H1 (cell line): Measurements from ENCODE around the gene TFDP1. TPM values are rescaled to one million over a fixed set of nuclear protein-coding genes. Genes with fewer than 3 reads are reported as not detected.

Experiments
- CTCF ChIA-PET: fragments of 300-600 bp; sonication (Branson Sonifier 250); formaldehyde crosslinking; loops from one replicate; lab custom pipeline; 2021; ENCODE audit not compliant: partially characterized antibody; lab: Charles Lee
- POLR2A ChIA-PET: fragments of 300-600 bp; sonication (Branson Sonifier 250); formaldehyde crosslinking; loops from one replicate; lab custom pipeline; 2021; ENCODE audit warnings: inconsistent platforms; ENCODE audit not compliant: partially characterized antibody; lab: Charles Lee
- DNase-seq, 2 experiments: peaks; one replicate each; pipeline versions ENCODE4 v3.0.0 to v3.0.0-alpha.2; 2010 to 2022; ENCODE audit warnings: low spot score in 2 of 2, low read depth in 1 of 2, mixed read lengths in 1 of 2
- FAIRE-seq: peaks from 2 replicates; lab custom pipeline; 2011; peaks lifted over from hg19 to GRCh38; lab: Jason Lieb, UNC
- H2AFZ ChIP-seq: 2 replicates; pipeline ENCODE4 v1.8.1; 2012; ENCODE audit warnings: low read length, inconsistent platforms
- H2AK5ac ChIP-seq: 2 replicates; pipeline ENCODE4 v1.6.1; 2013; ENCODE audit warnings: low read depth, low read length
- H2BK120ac ChIP-seq: replicated peaks from 2 replicates; pipeline ENCODE3; 2013; ENCODE audit warnings: low read depth, low read length, inconsistent platforms
- H2BK12ac ChIP-seq: 2 replicates; pipeline ENCODE4 v1.6.1; 2013; ENCODE audit warnings: low read depth, low read length
- H2BK15ac ChIP-seq: 2 replicates; pipeline ENCODE4 v1.6.1; 2013; ENCODE audit warnings: low read length
- H2BK20ac ChIP-seq: 2 replicates; pipeline ENCODE4 v1.6.1; 2013; ENCODE audit warnings: low read length
- H2BK5ac ChIP-seq: 2 replicates; pipeline ENCODE4 v1.6.1; 2013; ENCODE audit warnings: low read depth, low read length
- H3K14ac ChIP-seq: 2 replicates; pipeline ENCODE4 v1.6.1; 2013; ENCODE audit warnings: inconsistent platforms; ENCODE audit not compliant: insufficient read length
- H3K18ac ChIP-seq: 2 replicates; pipeline ENCODE4 v1.6.1; 2013; ENCODE audit warnings: low read length; ENCODE audit errors: extremely low read depth
- H3K23ac ChIP-seq: 2 replicates; pipeline ENCODE4 v1.6.1; 2013; ENCODE audit warnings: inconsistent platforms; ENCODE audit not compliant: insufficient read length
- H3K23me2 ChIP-seq: 2 replicates; pipeline ENCODE4 v1.6.1; 2013; ENCODE audit warnings: low read depth, low read length
- H3K27ac ChIP-seq: 2 replicates; pipeline ENCODE4 v1.6.1; 2011; ENCODE audit warnings: low read depth, low read length, inconsistent platforms
- H3K27me3 ChIP-seq, 4 experiments: replicated peaks in 1 of 4; 1 replicate in 1 of 4; 2 replicates in 3 of 4; pipeline versions ENCODE4 v1.6.1 to v1.8.1; 2011 to 2013; ENCODE audit warnings: low read length in 3 of 4, mild to moderate bottlenecking in 3 of 4, inconsistent platforms in 2 of 4, mixed read lengths in 2 of 4, moderate library complexity in 1 of 4; ENCODE audit not compliant: control insufficient read depth in 3 of 4, insufficient read depth in 3 of 4; ENCODE audit errors: extremely low read depth in 1 of 4
- H3K36me3 ChIP-seq, 4 experiments: 2 replicates each; pipeline versions ENCODE4 v1.6.1 to v1.8.1; 2011 to 2013; ENCODE audit warnings: mild to moderate bottlenecking in 4 of 4, low read length in 3 of 4, moderate library complexity in 2 of 4, control low read depth in 1 of 4, inconsistent platforms in 1 of 4; ENCODE audit not compliant: insufficient read depth in 4 of 4, control insufficient read depth in 2 of 4
- H3K4ac ChIP-seq: replicated peaks from 2 replicates; pipeline ENCODE3; 2013; ENCODE audit warnings: low read length, low read depth, mixed read lengths, inconsistent platforms; ENCODE audit not compliant: insufficient read length
- H3K4me1 ChIP-seq, 4 experiments: replicated peaks in 1 of 4; 1 replicate in 1 of 4; 2 replicates in 3 of 4; pipeline versions ENCODE4 v1.6.1 to v1.8.1; 2011 to 2013; ENCODE audit warnings: low read length in 3 of 4, inconsistent platforms in 2 of 4, mixed read lengths in 1 of 4; ENCODE audit not compliant: insufficient read depth in 4 of 4, control insufficient read depth in 3 of 4
- H3K4me2 ChIP-seq, 2 experiments: 2 replicates each; pipeline versions ENCODE4 v1.6.1 to v1.8.1; 2011 to 2013; ENCODE audit warnings: low read depth in 2 of 2, low read length in 2 of 2, control low read depth in 1 of 2, inconsistent platforms in 1 of 2, mild to moderate bottlenecking in 1 of 2; ENCODE audit not compliant: insufficient read depth in 1 of 2
- H3K4me3 ChIP-seq, 4 experiments: fragments of 200-600, 300-600 bp in 1 of 4; sonication (generic), shearing (Covaris generic), sonication (Bioruptor Twin) in 1 of 4; 2 replicates each; pipeline versions ENCODE4 v1.5.1 to v1.8.1; 2011 to 2016; ENCODE audit warnings: low read length in 4 of 4, low read depth in 3 of 4, control low read depth in 2 of 4, inconsistent platforms in 2 of 4, mild to moderate bottlenecking in 2 of 4, mixed read lengths in 1 of 4, moderate library complexity in 1 of 4; ENCODE audit not compliant: insufficient read depth in 2 of 4; ENCODE audit errors: extremely low read depth in 1 of 4
- H3K56ac ChIP-seq: replicated peaks from 2 replicates; pipeline ENCODE3; 2013; ENCODE audit warnings: low read depth, mild to moderate bottlenecking, mixed read lengths, low read length, inconsistent platforms; ENCODE audit not compliant: insufficient read length
- H3K79me1 ChIP-seq: 2 replicates; pipeline ENCODE4 v1.6.1; 2013; ENCODE audit warnings: low read depth, low read length, control low read depth
- H3K79me2 ChIP-seq, 2 experiments: 2 replicates each; pipeline versions ENCODE4 v1.6.1 to v1.8.1; 2012 to 2013; ENCODE audit warnings: low read length in 2 of 2, mild to moderate bottlenecking in 2 of 2, inconsistent platforms in 1 of 2; ENCODE audit not compliant: insufficient read depth in 2 of 2, control insufficient read depth in 1 of 2
- H3K9ac ChIP-seq, 4 experiments: replicated peaks in 1 of 4; 1 replicate in 1 of 4; 2 replicates in 3 of 4; pipeline versions ENCODE4 v1.6.1 to v1.8.1; 2011 to 2013; ENCODE audit warnings: low read depth in 3 of 4, low read length in 3 of 4, control low read depth in 2 of 4, mild to moderate bottlenecking in 2 of 4, moderate library complexity in 2 of 4, inconsistent platforms in 1 of 4; ENCODE audit errors: extremely low read depth in 1 of 4
- H3K9me3 ChIP-seq, 2 experiments: 2 replicates each; pipeline versions ENCODE4 v1.6.1 to v1.8.1; 2012 to 2013; ENCODE audit warnings: mild to moderate bottlenecking in 2 of 2, moderate library complexity in 2 of 2, control low read depth in 1 of 2, inconsistent platforms in 1 of 2, low read depth in 1 of 2, low read length in 1 of 2, mixed read lengths in 1 of 2; ENCODE audit not compliant: insufficient read depth in 2 of 2
- H4K20me1 ChIP-seq, 2 experiments: replicated peaks in 1 of 2; 2 replicates each; pipeline versions ENCODE3 to v1.8.1; 2011 to 2013; ENCODE audit warnings: inconsistent platforms in 2 of 2, low read length in 2 of 2, mild to moderate bottlenecking in 1 of 2; ENCODE audit not compliant: insufficient read depth in 2 of 2, control insufficient read depth in 1 of 2
- H4K5ac ChIP-seq: 2 replicates; pipeline ENCODE4 v1.6.1; 2013; ENCODE audit warnings: low read length, low read depth, mixed read lengths, inconsistent platforms; ENCODE audit not compliant: insufficient read length
- H4K8ac ChIP-seq: 2 replicates; pipeline ENCODE4 v1.8.0; 2013; ENCODE audit warnings: mild to moderate bottlenecking, moderate library complexity, low read length, inconsistent platforms; ENCODE audit not compliant: insufficient read depth; ENCODE audit errors: extremely low read depth
- H4K91ac ChIP-seq: replicated peaks from 2 replicates; pipeline ENCODE3; 2013; ENCODE audit warnings: low read length, mixed read lengths, inconsistent platforms; ENCODE audit not compliant: insufficient read length
- BACH1 ChIP-seq: IDR thresholded peaks from 2 replicates; pipeline ENCODE4 v1.6.1; 2012; ENCODE audit warnings: low read length, improper control_type of control experiment
- CHD2 ChIP-seq: IDR thresholded peaks from 2 replicates; pipeline ENCODE4 v1.6.1; 2012; ENCODE audit warnings: low read length, improper control_type of control experiment
- CTCF ChIP-seq, 3 experiments: IDR thresholded peaks; 1 replicate in 2 of 3; 2 replicates in 1 of 3; pipeline versions ENCODE4 v1.5.1 to v1.6.1; 2011; ENCODE audit warnings: low read length in 3 of 3, mild to moderate bottlenecking in 3 of 3, inconsistent platforms in 2 of 3, low read depth in 1 of 3, moderate library complexity in 1 of 3; ENCODE audit not compliant: insufficient read depth in 1 of 3; ENCODE audit errors: control extremely low read depth in 1 of 3
- EGR1 ChIP-seq: IDR thresholded peaks from 2 replicates; pipeline ENCODE4 v1.6.1; 2011; ENCODE audit warnings: low read depth, low read length, borderline replicate concordance
- MAX ChIP-seq: IDR thresholded peaks from 2 replicates; pipeline ENCODE4 v1.6.1; 2012; ENCODE audit warnings: inconsistent platforms
- NANOG ChIP-seq: IDR thresholded peaks from 2 replicates; pipeline ENCODE4 v1.6.1; 2011; ENCODE audit warnings: low read length, low read depth, mild to moderate bottlenecking, inconsistent platforms; ENCODE audit not compliant: insufficient read depth, poor library complexity, severe bottlenecking
- POU5F1 ChIP-seq: IDR thresholded peaks from 2 replicates; pipeline ENCODE4 v1.6.1; 2011; ENCODE audit warnings: low read depth, mild to moderate bottlenecking, low read length, moderate library complexity
- RAD21 ChIP-seq, 2 experiments: IDR thresholded peaks in 1 of 2; conservative IDR thresholded peaks in 1 of 2; 2 replicates each; pipeline ENCODE4 v1.6.1; 2011; ENCODE audit warnings: low read depth in 2 of 2, low read length in 2 of 2, improper control_type of control experiment in 1 of 2, inconsistent platforms in 1 of 2, mild to moderate bottlenecking in 1 of 2, moderate library complexity in 1 of 2
- SIX5 ChIP-seq: IDR thresholded peaks from 2 replicates; pipeline ENCODE4 v1.6.1; 2011; ENCODE audit warnings: mild to moderate bottlenecking, low read depth, low read length
- SP1 ChIP-seq: IDR thresholded peaks from 2 replicates; pipeline ENCODE4 v1.6.1; 2011; ENCODE audit warnings: low read depth, low read length
- TAF7 ChIP-seq: optimal IDR thresholded peaks from 2 replicates; pipeline ENCODE3; 2011; ENCODE audit warnings: low read depth, mild to moderate bottlenecking, inconsistent platforms, low read length, moderate library complexity, borderline replicate concordance
- WGBS, 2 experiments: shearing (Covaris generic) in 1 of 2; methylation state at CpG; one replicate each; pipeline versions ENCODE4 v1.1.6 to v1.1.7; 2013 to 2015; ENCODE audit warnings: low lambda C conversion rate in 2 of 2, mixed read lengths in 2 of 2, inconsistent platforms in 1 of 2, low coverage in 1 of 2, missing lambda C conversion rate in 1 of 2; ENCODE audit not compliant: insufficient replicate concordance in 2 of 2, insufficient coverage in 1 of 2, insufficient read length in 1 of 2; ENCODE audit errors: extremely low coverage in 1 of 2, missing lambda C conversion rate in 1 of 2; 5-methylcytosine and 5-hydroxymethylcytosine counted together
- polyA plus RNA-seq, 7 experiments: library from polyadenylated mRNA; depleted of rRNA in 3 of 7; stranded (reverse) in 5 of 7; unstranded in 2 of 7; fragments of >200 nt in 5 of 7; fragments of 200-250 nt in 2 of 7; gene quantifications; 1 replicate in 5 of 7; 2 replicates in 1 of 7; 4 replicates in 1 of 7; pipeline versions ENCODE4 v1.2.1 to v1.2.3, GENCODE V29; 2011 to 2013; ENCODE audit warnings: missing spikeins in 2 of 7, mixed read lengths in 2 of 7
- total RNA-seq: library from RNA; stranded (reverse); fragmentation: NEBNext Ultra II Directional; extraction: Animal tissue kit (Norgen Biotek cat#: 25700); gene quantifications from 2 replicates; pipeline ENCODE4 v1.2.1, GENCODE V29; 2021

The TFDP1 gene
- total and polyA plus RNA-seq, 2 of the 8 experiments (the other 6 are each of a cell fraction or from before 2014, with no cell fraction given), result 43.6 to 81.9 TPM

DNA sequence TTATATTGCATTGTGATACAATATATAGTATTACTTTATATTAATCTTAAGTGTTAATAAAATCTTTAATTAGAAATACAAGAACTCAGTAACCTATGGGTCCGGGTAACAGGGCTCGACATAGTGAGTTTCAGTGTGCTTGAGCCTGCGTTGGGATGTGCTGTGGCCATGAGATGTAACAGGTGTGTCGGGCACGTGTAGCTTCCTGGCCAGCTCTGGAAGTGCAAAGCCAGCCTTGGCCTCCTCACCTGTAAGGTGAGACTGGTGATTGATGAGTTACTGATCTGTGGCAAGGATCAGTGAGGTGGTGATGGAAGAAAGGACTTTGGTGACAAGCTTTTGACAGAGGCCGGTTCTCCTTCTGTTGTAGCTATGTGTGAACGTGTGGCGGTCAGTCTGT, 54.3 kb downstream of the TFDP1 start:
- Histone ChIP-seq H2BK20ac (no peak overlapping the region), H2BK120ac (no peak overlapping the region), H2BK15ac (no peak overlapping the region), H3K79me1 (no peaks in the 10 kb centered on the region), H2AFZ (no peak overlapping the region), H4K8ac (no peak overlapping the region), H3K79me2 (no peaks in the 10 kb centered on the region), H3K23ac (no peak overlapping the region), H3K23me2 (no peaks in the 10 kb centered on the region), H2BK5ac (no peak overlapping the region), H3K4me3 (no peak overlapping the region), H3K9ac (no peak overlapping the region), H2BK12ac (0 out of 2 replicates have a peak overlapping the region, but pooled peaks have one; percentile 12), H3K4ac (no peak overlapping the region), H3K36me3 (peaks cover 14 to 75% (median 55%) of the 10 kb centered on the region in 4 experiments), H4K20me1 (peaks cover 0 to 5% of the 10 kb centered on the region in 2 experiments), H3K14ac (no peak overlapping the region), H3K56ac (no peak overlapping the region), H3K9me3 (peaks cover 20 to 27% of the 10 kb centered on the region in 2 experiments), H3K4me1 (no peaks in the 10 kb centered on the region), H3K27ac (no peak overlapping the region), H4K5ac (no peak overlapping the region), H2AK5ac (no peak overlapping the region), H3K4me2 (no peak overlapping the region), H3K18ac (no peak overlapping the region), H3K27me3 (no peaks in the 10 kb centered on the region), H4K91ac (no peak overlapping the region)
- ChIA-PET CTCF (interaction anchor here (1.0 to 1.6 kb wide), 3 partner anchors 10 to 100 kb away, joined by 3 to 4 read pairs (median 3); no protein-coding TSS in a partner anchor), POLR2A (interaction anchor here (0.9 kb wide), 1 partner anchor 12 kb away, joined by 3 read pairs; no protein-coding TSS in a partner anchor)
- DNase-seq (no peak), FAIRE-seq (no peak)
- 93% methylated on average over 8 of the region's 8 CpGs; no CpG with 5 or more reads in 1 of the 2 experiments for WGBS, 2 experiments
- TF ChIP-seq BACH1, result no peak
- no peak for TF ChIP-seq EGR1
- TF ChIP-seq CHD2, result no peak
- no peak for TF ChIP-seq RAD21 (IDR thresholded peaks at IDR 0.05 in 1 of 2, conservative IDR thresholded peaks at IDR 0.05 in 1 of 2; ENCODE audit: low read depth in 2 of 2, low read length in 2 of 2)
- no peak for TF ChIP-seq NANOG
- TF ChIP-seq TAF7, result no peak
- TF ChIP-seq POU5F1, result no peak
- no peak for TF ChIP-seq CTCF (IDR thresholded peaks at IDR 0.05; ENCODE audit: control extremely low read depth in 1 of 3, insufficient read depth in 1 of 3, low read depth in 1 of 3, low read length in 3 of 3)
- TF ChIP-seq MAX, result no peak
- no peak for TF ChIP-seq SP1
- no peak for TF ChIP-seq SIX5
